ENCODE data around the gene DMD.

Gene DMD

GRCh38 chrX:31894152-31894551, 1317.2 kb downstream of the DMD start:
- no peak for TF ChIP-seq CTCF (conservative IDR thresholded peaks at IDR 0.05)
- no peak for TF ChIP-seq ZFX (IDR thresholded peaks at IDR 0.05)
- no peak overlapping the region for H3K27ac ChIP-seq

GRCh38 chrX:31893525-31893924, 1317.8 kb downstream of the DMD start:
- no peak overlapping the region for H3K27ac ChIP-seq
- TF ChIP-seq CTCF (conservative IDR thresholded peaks at IDR 0.05) (no peak), ZFX (IDR thresholded peaks at IDR 0.05) (no peak)

- no peak for TF ChIP-seq CTCF (conservative IDR thresholded peaks at IDR 0.05)
- no peak for TF ChIP-seq ZFX (IDR thresholded peaks at IDR 0.05)
- no peak overlapping the region for H3K27ac ChIP-seq
These were observed 1322.3 kb downstream of the DMD start for GRCh38 chrX:31889088-31889487.

- TF ChIP-seq ZFX (IDR thresholded peaks at IDR 0.05) (no peak), CTCF (conservative IDR thresholded peaks at IDR 0.05) (no peak)
- H3K27ac ChIP-seq, result no peak overlapping the region
These were observed 1326.8 kb downstream of the DMD start for GRCh38 chrX:31884535-31884934.

- TF ChIP-seq CTCF (conservative IDR thresholded peaks at IDR 0.05) (no peak), ZFX (IDR thresholded peaks at IDR 0.05) (no peak)
- H3K27ac ChIP-seq, result no peak overlapping the region
These were observed 1339.3 kb downstream of the DMD start for GRCh38 chrX:31872007-31872406.

- no peak overlapping the region for H3K27ac ChIP-seq
- TF ChIP-seq CTCF (conservative IDR thresholded peaks at IDR 0.05), result no peak
- TF ChIP-seq ZFX (IDR thresholded peaks at IDR 0.05), result no peak
These were observed 1341.1 kb downstream of the DMD start for GRCh38 chrX:31870267-31870666.

- TF ChIP-seq ZFX (IDR thresholded peaks at IDR 0.05), result no peak
- no peak for TF ChIP-seq CTCF (conservative IDR thresholded peaks at IDR 0.05)
- no peak overlapping the region for H3K27ac ChIP-seq
These were observed 1350.7 kb downstream of the DMD start for GRCh38 chrX:31860686-31861085.

Data from C4-2B (cell line).